ENCODE results near the gene SLC46A2. TPM values are rescaled to one million over a fixed set of nuclear protein-coding genes. Genes with fewer than 3 reads are reported as not detected.

SLC46A2 gene
- total RNA-seq, 1 donor from 2014 or later, result not detected

- Mint-ChIP-seq H3K9me3 (ENCODE audit: low read depth) (peaks cover 5% of the 10 kb centered on the region), H3K27ac (ENCODE audit: unreplicated experiment) (no peak overlapping the region), H3K27me3 (ENCODE audit: low read depth) (peaks cover 7% of the 10 kb centered on the region), H3K4me3 (ENCODE audit: unreplicated experiment) (no peak overlapping the region), H3K36me3 (ENCODE audit: low read depth) (peaks cover 2% of the 10 kb centered on the region), H3K4me1 (ENCODE audit: low read depth) (peaks cover 14% of the 10 kb centered on the region)
- DNase-seq (ENCODE audit: low spot score), result no peak
- no peak for TF ChIP-seq CTCF (IDR thresholded peaks at IDR 0.05)
Observed at GRCh38 chr9:112891521-112891920, 845 bp upstream of the SLC46A2 start.

GRCh38 chr9:112887381-112887780 lies 3.3 kb downstream of the SLC46A2 start:
- H3K9me3 Mint-ChIP-seq (ENCODE audit: low read depth), result no peaks in the 10 kb centered on the region
- TF ChIP-seq CTCF (IDR thresholded peaks at IDR 0.05), result peak; percentile 23
- H3K27ac Mint-ChIP-seq (ENCODE audit: unreplicated experiment), result no peak overlapping the region
- H3K36me3 Mint-ChIP-seq (ENCODE audit: low read depth), result peaks cover 5% of the 10 kb centered on the region
- peaks cover 24% of the 10 kb centered on the region for H3K4me1 Mint-ChIP-seq (ENCODE audit: low read depth)
- peaks cover 7% of the 10 kb centered on the region for H3K27me3 Mint-ChIP-seq (ENCODE audit: low read depth)
- H3K4me3 Mint-ChIP-seq (ENCODE audit: unreplicated experiment), result no peak overlapping the region
- DNase-seq (ENCODE audit: low spot score), result no peak

- TF ChIP-seq CTCF (IDR thresholded peaks at IDR 0.05), result no peak
- no peak overlapping the region for H3K4me3 Mint-ChIP-seq (ENCODE audit: unreplicated experiment)
- H3K36me3 Mint-ChIP-seq (ENCODE audit: low read depth), result peaks cover 5% of the 10 kb centered on the region
- H3K9me3 Mint-ChIP-seq (ENCODE audit: low read depth), result no peaks in the 10 kb centered on the region
- H3K4me1 Mint-ChIP-seq (ENCODE audit: low read depth), result peaks cover 28% of the 10 kb centered on the region
- no peak for DNase-seq (ENCODE audit: low spot score)
- no peak overlapping the region for H3K27ac Mint-ChIP-seq (ENCODE audit: unreplicated experiment)
- H3K27me3 Mint-ChIP-seq (ENCODE audit: low read depth), result peaks cover 7% of the 10 kb centered on the region
Observed at GRCh38 chr9:112886351-112886750, 4.3 kb downstream of the SLC46A2 start.

- H3K27me3 Mint-ChIP-seq (ENCODE audit: low read depth), result peaks cover 7% of the 10 kb centered on the region
- no peak overlapping the region for H3K4me3 Mint-ChIP-seq (ENCODE audit: unreplicated experiment)
- no peak for DNase-seq (ENCODE audit: low spot score)
- H3K4me1 Mint-ChIP-seq (ENCODE audit: low read depth), result peaks cover 33% of the 10 kb centered on the region
- H3K27ac Mint-ChIP-seq (ENCODE audit: unreplicated experiment), result no peak overlapping the region
- peaks cover 9% of the 10 kb centered on the region for H3K36me3 Mint-ChIP-seq (ENCODE audit: low read depth)
- no peak for TF ChIP-seq CTCF (IDR thresholded peaks at IDR 0.05)
- H3K9me3 Mint-ChIP-seq (ENCODE audit: low read depth), result no peaks in the 10 kb centered on the region
Observed at GRCh38 chr9:112885324-112885723, 5.4 kb downstream of the SLC46A2 start.

- Mint-ChIP-seq H3K4me1 (ENCODE audit: low read depth) (peaks cover 27% of the 10 kb centered on the region), H3K27ac (ENCODE audit: unreplicated experiment) (no peak overlapping the region), H3K9me3 (ENCODE audit: low read depth) (no peaks in the 10 kb centered on the region), H3K4me3 (ENCODE audit: unreplicated experiment) (no peak overlapping the region), H3K27me3 (ENCODE audit: low read depth) (peaks cover 2% of the 10 kb centered on the region), H3K36me3 (ENCODE audit: low read depth) (peaks cover 10% of the 10 kb centered on the region)
- no peak for DNase-seq (ENCODE audit: low spot score)
- TF ChIP-seq CTCF (IDR thresholded peaks at IDR 0.05), result no peak
Observed at GRCh38 chr9:112884721-112885120, 6.0 kb downstream of the SLC46A2 start.

All from chondrocyte (in vitro differentiated cells).